Right atrium auricular region (tissue), 2 donors: ENCODE results near the gene OR7G3. TPM values are rescaled to one million over a fixed set of nuclear protein-coding genes. Genes with fewer than 3 reads are reported as not detected.

ENCODE experiments used
- DNase-seq: peaks from one replicate; pipeline ENCODE4 v3.0.0-alpha.2; 2019; ENCODE audit warnings: low spot score
- H3K27ac ChIP-seq, 2 donors: fragments of 200-600 bp; sonication (generic); 1 replicate in 1 of 2; 2 replicates in 1 of 2; pipeline ENCODE4 v1.5.1; 2016 to 2019
- H3K27me3 ChIP-seq, 2 donors: fragments of 200-600 bp; sonication (generic); one replicate each; pipeline versions ENCODE4 v1.5.1 to v1.6.0; 2017 to 2019
- H3K36me3 ChIP-seq: fragments of 200-600 bp; sonication (generic); one replicate; pipeline ENCODE4 v1.5.1; 2016
- H3K4me1 ChIP-seq, 2 donors: fragments of 200-600 bp; sonication (generic); one replicate each; pipeline versions ENCODE4 v1.5.1 to v1.6.0; 2017 to 2019
- H3K4me3 ChIP-seq, 2 donors: fragments of 200-600 bp; sonication (generic); 1 replicate in 1 of 2; 2 replicates in 1 of 2; pipeline ENCODE4 v1.5.1; 2017 to 2019; ENCODE audit warnings: mild to moderate bottlenecking in 1 of 2, moderate library complexity in 1 of 2
- H3K9me3 ChIP-seq, 2 donors: fragments of 200-600 bp; sonication (generic); one replicate each; pipeline ENCODE4 v1.5.1; 2019
- total RNA-seq, 2 donors: library from RNA; depleted of rRNA; stranded (reverse); fragments of >200 nt; gene quantifications; one replicate each; pipeline ENCODE4 v1.1.0, GENCODE V29; 2016
- TF ChIP-seq, protein P1 (sequence below), 2 donors: fragments of 200-600 bp; sonication (generic); IDR thresholded peaks; one replicate each; pipeline ENCODE4 v1.5.1; 2019; ENCODE audit warnings: antibody characterized with exemption in 2 of 2

The OR7G3 gene
- not detected for total RNA-seq

DNA sequence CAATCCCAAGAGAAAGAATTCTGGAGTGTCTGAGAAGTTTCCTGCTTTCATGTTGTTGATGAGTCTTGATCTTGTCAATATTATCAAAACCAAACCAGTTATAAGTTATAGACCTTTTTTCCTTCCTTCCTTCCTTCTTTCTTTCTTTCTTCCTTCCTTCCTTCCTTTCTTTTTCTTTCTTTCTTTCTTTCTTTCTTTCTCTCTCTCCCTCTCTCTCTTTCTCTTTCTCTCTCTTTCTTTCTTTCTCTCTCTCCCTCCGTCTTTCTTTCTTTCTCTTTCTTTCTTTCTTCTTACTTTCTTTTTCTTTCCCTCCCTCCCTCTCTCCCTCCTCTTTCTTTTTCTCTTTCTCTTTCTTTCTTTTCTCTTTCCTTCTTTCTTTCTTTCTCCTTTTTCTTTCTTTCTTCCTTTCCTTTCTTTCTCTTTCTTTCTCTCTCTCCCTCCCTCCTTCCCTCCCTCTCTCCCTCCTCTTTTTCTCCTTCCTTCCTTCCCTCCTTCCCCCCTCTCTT lies at the start of gene OR7G3:
TSS of gene OR7G3 (minus strand) at position 51 of the 506 bp plus-strand sequence. CDS start at position 51, 0 bp downstream.
- no peaks in the 10 kb centered on the region for H3K9me3 ChIP-seq
- H3K27me3 ChIP-seq, result no peaks in the 10 kb centered on the region
- no peak within 1 kb of the TSS for H3K27ac ChIP-seq
- H3K36me3 ChIP-seq, result no peaks in the 10 kb centered on the region
- no peak within 1 kb of the TSS for H3K4me3 ChIP-seq
- TF ChIP-seq, protein P1, sequence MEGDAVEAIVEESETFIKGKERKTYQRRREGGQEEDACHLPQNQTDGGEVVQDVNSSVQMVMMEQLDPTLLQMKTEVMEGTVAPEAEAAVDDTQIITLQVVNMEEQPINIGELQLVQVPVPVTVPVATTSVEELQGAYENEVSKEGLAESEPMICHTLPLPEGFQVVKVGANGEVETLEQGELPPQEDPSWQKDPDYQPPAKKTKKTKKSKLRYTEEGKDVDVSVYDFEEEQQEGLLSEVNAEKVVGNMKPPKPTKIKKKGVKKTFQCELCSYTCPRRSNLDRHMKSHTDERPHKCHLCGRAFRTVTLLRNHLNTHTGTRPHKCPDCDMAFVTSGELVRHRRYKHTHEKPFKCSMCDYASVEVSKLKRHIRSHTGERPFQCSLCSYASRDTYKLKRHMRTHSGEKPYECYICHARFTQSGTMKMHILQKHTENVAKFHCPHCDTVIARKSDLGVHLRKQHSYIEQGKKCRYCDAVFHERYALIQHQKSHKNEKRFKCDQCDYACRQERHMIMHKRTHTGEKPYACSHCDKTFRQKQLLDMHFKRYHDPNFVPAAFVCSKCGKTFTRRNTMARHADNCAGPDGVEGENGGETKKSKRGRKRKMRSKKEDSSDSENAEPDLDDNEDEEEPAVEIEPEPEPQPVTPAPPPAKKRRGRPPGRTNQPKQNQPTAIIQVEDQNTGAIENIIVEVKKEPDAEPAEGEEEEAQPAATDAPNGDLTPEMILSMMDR (IDR thresholded peaks at IDR 0.05), result no peak
- no peaks in the 10 kb centered on the region for H3K4me1 ChIP-seq
- no peak for DNase-seq

DNA sequence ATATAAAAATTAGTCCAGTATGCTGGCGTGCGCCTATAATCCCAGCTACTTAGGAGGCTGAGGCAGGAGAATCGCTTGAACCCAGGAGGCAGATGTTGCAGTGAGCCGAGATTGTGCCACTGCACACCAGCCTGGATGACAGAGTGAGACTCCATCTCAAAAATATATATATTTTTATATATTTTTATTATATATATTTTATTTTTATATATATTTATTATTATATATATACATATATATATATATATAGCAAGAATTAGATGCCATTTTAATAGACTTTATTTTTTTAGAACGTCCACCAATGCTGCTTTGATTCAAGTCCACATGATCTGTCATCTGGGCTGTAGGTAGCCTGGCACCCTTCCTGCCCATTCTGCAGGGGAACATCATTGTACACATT lies 48.6 kb upstream of the OR7G3 start:
- no peak for DNase-seq
- Histone ChIP-seq H3K4me1 (no peaks in the 10 kb centered on the region), H3K27ac (no peak overlapping the region), H3K27me3 (no peaks in the 10 kb centered on the region), H3K4me3 (no peak overlapping the region), H3K36me3 (no peaks in the 10 kb centered on the region), H3K9me3 (no peaks in the 10 kb centered on the region)
- TF ChIP-seq, protein P1 (IDR thresholded peaks at IDR 0.05), result no peak

DNA sequence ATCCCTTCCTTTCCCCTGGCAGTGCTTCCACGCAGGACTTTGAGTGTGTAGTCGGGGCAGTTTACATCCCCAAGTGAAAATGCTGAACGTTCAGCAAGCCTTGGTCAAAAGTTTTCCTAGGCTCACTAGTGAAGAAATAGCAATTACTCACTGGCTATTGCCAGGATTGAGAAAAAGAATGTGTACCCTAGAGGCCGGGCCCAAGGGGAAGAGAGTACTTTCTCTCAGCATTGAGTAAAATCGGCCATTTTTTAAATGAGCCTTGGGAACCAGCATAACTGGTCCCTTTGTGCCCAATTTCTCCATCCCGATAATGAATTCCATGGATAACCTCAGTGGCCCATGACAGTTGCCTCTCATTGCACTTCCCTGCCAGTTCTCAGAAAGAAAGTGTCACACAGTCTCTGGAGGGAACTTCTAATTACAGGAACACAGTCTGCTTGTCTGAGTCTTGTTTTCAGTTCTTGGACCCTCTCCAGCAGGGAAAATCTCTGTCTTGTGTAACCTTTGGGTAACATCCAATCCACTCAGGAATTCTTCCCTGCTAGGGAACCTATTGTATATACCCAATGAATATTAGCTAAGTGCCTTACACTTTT lies 44.7 kb upstream of the OR7G3 start:
- no peak for DNase-seq
- Histone ChIP-seq H3K27ac (no peak overlapping the region), H3K4me1 (no peaks in the 10 kb centered on the region), H3K36me3 (no peaks in the 10 kb centered on the region), H3K9me3 (no peaks in the 10 kb centered on the region), H3K27me3 (no peaks in the 10 kb centered on the region), H3K4me3 (no peak overlapping the region)
- TF ChIP-seq, protein P1 (IDR thresholded peaks at IDR 0.05), result no peak

DNA sequence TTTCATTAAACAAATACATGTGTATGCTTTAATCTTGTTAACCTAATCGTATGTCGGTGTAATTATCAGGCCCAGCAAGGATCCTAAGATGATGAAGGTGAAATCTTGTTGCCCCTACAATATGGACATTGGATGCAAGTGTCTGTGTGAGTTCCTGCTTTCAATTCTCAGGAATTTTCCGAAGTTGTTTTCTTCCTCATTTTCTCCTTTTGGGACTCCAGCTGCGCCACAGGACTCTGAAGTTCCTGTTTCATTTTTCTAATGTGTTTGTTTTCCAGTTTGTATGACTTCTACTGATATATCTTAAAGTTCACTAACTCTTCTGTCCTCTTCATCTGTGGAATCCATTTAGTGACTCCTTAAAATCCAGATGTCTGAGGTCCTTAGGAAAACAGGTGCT lies 40.1 kb upstream of the OR7G3 start:
- Histone ChIP-seq H3K27me3 (no peaks in the 10 kb centered on the region), H3K4me3 (no peak overlapping the region), H3K27ac (no peak overlapping the region), H3K9me3 (no peaks in the 10 kb centered on the region), H3K36me3 (peaks cover 28% of the 10 kb centered on the region), H3K4me1 (no peaks in the 10 kb centered on the region)
- no peak for DNase-seq
- TF ChIP-seq, protein P1 (IDR thresholded peaks at IDR 0.05), result no peak

DNA sequence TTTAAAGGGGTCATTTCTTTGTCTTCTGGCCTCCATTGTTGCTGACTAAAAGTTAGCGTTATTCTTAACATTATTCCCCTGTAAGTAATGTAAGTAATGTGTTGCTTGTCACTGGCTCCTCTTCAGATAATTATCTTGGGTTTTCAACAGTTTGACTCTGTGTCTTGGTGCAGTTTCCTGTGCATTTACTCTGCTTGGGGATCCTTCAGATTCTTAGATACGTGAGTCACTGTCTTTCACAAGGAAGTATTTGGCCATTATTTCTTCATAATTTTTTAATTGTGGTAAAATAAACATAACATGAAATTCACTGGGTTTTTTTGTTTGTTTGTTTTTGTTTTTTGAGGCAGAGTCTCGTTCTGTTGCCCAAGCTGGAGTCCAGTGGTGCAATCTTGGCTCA lies 38.5 kb upstream of the OR7G3 start:
- TF ChIP-seq, protein P1 (IDR thresholded peaks at IDR 0.05), result no peak
- peaks cover 44% of the 10 kb centered on the region for H3K36me3 ChIP-seq

DNA sequence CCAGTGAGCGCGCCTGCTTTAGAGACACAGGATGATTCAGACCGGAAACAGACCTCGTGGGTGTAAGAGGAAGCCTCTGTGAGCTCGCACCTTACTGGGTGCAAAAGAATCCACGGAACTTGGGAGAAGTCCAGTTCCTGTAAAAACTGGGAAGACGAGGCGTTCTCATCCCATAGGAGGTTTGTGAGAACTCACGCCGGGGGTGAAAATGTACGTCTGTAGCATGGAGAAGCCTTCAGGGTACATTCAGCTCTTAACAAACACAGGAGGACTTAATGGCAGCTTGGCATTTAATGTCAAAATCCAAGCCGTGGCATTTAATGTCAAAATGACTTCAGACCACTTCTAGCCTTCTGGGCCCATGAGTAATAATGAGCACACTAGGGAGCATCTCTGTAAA lies 34.7 kb upstream of the OR7G3 start:
- H3K27ac ChIP-seq, result no peak overlapping the region
- DNase-seq, result no peak
- no peaks in the 10 kb centered on the region for H3K4me1 ChIP-seq
- H3K9me3 ChIP-seq, result peaks cover 0 to 4% of the 10 kb centered on the region in 2 donors
- H3K27me3 ChIP-seq, result no peaks in the 10 kb centered on the region
- peaks cover 82% of the 10 kb centered on the region for H3K36me3 ChIP-seq
- TF ChIP-seq, protein P1 (IDR thresholded peaks at IDR 0.05), result no peak
- no peak overlapping the region for H3K4me3 ChIP-seq

More for the DNA sequence above, 38.5 kb upstream of the OR7G3 start:
- Histone ChIP-seq H3K4me1 (no peaks in the 10 kb centered on the region), H3K27me3 (no peaks in the 10 kb centered on the region), H3K4me3 (no peak overlapping the region), H3K9me3 (peaks cover 0 to 2% of the 10 kb centered on the region in 2 donors), H3K27ac (no peak overlapping the region)
- no peak for DNase-seq
